GM19324 (cell line): ENCODE data around the gene CHRND.

Experiments used
- ATAC-seq: cut with Tn5 transposase; IDR thresholded peaks from one replicate; pipeline ENCODE4 v1.9.1; 2021; ENCODE audit warnings: mild to moderate bottlenecking, moderate library complexity; ENCODE audit not compliant: unreplicated experiment, low FRiP score

Gene CHRND

GRCh38 chr2:232525791-232526371 is at the start of gene CHRND:
CHRND (plus strand) TSS chr2:232526160; CDS start chr2:232526216, 56 bp downstream.
- no peak for ATAC-seq

- ATAC-seq, result no peak
These were observed 49.2 kb upstream of the CHRND start for GRCh38 chr2:232476791-232477190.

GRCh38 chr2:232477751-232478510 is 48.0 kb upstream of the CHRND start:
- no peak for ATAC-seq

GRCh38 chr2:232478571-232479340 is 47.2 kb upstream of the CHRND start:
- no peak for ATAC-seq

GRCh38 chr2:232479341-232480200 is 46.4 kb upstream of the CHRND start:
- no peak for ATAC-seq

GRCh38 chr2:232480201-232481190 is 45.5 kb upstream of the CHRND start:
- no peak for ATAC-seq

- ATAC-seq, result no peak
These were observed 44.4 kb upstream of the CHRND start for GRCh38 chr2:232481322-232482140.

- ATAC-seq, result no peak
These were observed 43.4 kb upstream of the CHRND start for GRCh38 chr2:232482301-232483238.

GRCh38 chr2:232483311-232483922 is 42.5 kb upstream of the CHRND start:
- ATAC-seq, result no peak

GRCh38 chr2:232483923-232484627 is 41.9 kb upstream of the CHRND start:
- ATAC-seq, result no peak

- ATAC-seq, result no peak
These were observed 41.2 kb upstream of the CHRND start for GRCh38 chr2:232484628-232485347.

GRCh38 chr2:232485348-232485756 is 40.6 kb upstream of the CHRND start:
- ATAC-seq, result no peak

- ATAC-seq, result no peak
These were observed 40.0 kb upstream of the CHRND start for GRCh38 chr2:232485757-232486557.

- no peak for ATAC-seq
These were observed 39.2 kb upstream of the CHRND start for GRCh38 chr2:232486558-232487384.
